ENCODE measurements around the gene MAML1.

MAML1 gene

DNA sequence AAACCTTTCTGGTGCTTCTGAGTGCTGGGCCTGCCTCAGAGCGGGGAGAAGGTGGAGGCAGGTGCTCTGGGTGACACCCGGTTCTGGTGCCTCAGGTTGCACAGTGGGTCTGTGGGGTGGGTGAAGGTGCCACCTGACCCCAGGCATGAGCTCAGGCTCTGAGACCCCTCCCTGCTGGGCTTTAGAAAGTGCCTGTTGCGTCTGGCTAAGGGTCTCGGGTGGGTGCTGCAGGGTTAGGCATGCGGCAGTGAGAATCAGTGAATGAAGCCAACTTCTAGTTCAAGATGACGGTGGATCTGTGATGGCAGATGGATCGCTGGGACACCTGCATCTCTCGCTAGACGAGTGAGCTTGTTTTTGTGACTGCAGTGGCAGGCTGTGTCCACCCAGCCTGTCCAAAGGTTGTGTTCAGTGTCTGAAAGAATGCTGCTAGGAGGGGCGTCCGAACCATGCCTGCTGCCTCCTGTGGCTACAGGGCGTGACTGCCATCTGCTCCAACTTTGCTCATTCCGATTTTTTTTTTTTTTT, 93.1 kb downstream of the MAML1 start:
- DNase-seq, result no peak
